Medulla oblongata (tissue), 1 donor: Measurements from ENCODE around the gene PSMD7.

Source experiments
- DNase-seq: peaks from one replicate; pipeline ENCODE4 v3.0.0-alpha.2; 2015; ENCODE audit errors: extremely low spot score

The PSMD7 gene

DNA sequence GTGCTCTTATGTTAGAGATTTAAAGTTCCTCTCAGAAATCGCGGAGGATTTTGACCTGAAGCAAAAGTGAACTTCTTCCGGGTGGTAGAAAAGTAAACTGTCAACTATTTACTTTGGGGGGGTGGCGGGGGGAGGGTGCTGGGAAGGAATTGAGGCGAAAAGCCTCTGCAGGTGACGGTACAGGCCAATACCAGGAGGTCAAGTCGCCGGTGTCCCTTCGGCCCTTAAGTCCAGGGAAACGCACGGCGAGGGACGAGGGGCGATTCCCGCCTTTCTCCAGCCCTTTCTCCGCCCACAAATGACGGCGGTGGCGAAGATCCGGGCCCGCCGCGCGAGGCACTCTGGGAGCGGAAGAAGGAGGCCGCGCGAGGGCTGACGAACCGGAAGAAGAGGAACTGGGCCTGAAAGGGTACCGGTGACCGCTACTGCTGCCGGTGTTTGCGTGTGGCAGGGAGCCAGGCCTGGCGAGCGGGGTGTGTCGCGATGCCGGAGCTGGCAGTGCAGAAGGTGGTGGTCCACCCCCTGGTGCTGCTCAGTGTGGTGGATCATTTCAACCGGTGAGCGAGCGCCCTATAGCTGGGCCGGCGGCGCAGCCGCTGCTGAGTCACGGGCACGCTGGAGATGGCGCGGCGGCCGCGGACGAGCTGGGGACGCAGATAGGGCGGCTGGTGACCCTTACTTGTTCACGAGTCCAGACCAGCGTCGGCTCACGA is at the start of gene PSMD7:
Gene PSMD7, plus strand, starts transcription at position 383 of the 713 bp plus-strand sequence. Its CDS starts 101 bp downstream, at position 484.
- DNase-seq, result peak; percentile 94

DNA sequence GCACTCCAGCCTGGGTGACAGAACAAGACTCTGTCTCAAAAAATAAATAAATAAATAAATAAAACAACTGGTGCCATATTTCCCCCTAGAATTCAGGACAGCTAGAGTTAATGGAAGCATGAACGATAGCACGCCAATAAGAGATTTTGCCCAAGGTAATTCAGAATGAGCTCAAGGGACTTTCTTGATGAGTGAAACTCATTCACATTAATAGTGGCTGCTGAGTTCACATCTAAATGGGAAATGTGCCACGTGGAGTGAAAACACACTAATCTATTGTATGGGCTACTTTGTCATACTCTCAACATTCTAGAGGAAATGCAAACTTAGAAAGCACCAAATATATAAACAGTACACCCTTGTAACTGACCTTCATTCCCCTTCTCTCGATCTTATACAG is 47.4 kb upstream of the PSMD7 start:
- peak; percentile 22 for DNase-seq

DNA sequence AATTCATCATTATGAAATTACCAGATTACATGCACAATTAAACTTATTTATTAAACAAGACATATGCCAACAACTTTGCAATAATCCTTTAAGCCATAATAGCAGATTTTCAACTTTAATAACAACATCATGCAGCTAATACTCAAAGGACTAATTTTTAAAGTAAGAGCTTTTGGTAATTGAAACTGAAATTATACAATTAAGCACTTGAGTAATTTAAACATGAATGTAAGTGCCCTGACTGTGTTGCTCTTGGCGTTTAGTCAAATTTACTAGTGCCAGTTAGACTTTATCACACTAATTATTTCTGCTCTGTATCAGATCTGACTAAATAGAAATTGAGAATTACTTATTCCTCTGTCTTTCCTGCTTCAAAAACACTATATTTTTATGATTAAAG is 46.8 kb upstream of the PSMD7 start:
- no peak for DNase-seq

DNA sequence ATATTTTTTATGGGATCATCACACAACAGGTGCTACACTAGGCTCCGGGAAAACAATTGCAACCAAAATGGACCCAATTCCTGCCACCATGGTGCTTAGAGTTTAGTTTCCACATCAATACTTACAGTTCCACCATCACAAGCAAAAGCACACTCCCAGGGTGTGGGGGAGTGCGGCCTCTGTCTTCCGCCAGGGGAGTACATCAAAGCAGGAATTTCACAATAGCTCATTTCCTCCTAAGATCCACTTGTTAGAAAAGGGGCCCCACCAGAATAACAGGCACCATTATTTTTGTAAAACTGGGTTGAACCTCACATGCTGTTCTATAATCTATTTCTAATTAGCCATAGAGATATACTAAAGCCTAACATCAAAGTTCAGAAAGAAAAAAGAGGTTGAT is 44.3 kb upstream of the PSMD7 start:
- DNase-seq, result no peak

DNA sequence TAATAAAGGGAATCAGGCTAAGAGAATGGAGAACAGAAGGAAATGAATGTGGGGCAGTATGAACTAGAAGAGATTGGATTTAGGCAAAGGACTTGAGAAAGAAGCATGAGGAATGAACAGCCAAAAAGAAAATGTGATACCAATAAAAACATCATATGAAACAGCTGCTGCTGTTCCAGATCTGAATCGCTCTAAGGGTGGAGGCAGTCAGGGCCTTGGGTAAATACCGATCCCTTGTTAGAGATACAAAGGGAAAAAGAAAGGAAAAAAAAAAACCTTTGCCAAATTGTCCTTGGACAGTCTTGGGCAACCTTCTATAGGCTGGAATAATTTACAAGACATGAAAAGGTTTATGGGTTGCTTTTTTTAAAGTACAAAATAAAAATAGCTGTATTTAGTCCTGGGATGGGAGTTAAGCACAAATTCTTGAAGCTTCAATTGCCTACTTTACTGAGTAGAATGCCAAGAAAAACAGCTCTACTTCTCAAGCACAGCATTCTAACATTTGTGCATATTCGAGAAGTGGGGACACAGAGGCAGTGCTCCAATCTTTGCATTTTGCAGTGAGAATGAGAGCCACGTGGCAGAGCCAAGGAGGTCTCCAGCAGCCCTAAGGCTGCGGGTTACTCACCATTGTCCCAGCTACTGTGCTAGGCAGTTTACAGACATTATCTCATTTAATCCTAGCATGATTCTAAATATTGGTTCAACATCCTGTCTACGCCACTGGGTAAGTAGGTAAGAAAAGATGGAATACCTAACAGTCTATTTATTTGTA is 43.3 kb upstream of the PSMD7 start:
- DNase-seq, result no peak

DNA sequence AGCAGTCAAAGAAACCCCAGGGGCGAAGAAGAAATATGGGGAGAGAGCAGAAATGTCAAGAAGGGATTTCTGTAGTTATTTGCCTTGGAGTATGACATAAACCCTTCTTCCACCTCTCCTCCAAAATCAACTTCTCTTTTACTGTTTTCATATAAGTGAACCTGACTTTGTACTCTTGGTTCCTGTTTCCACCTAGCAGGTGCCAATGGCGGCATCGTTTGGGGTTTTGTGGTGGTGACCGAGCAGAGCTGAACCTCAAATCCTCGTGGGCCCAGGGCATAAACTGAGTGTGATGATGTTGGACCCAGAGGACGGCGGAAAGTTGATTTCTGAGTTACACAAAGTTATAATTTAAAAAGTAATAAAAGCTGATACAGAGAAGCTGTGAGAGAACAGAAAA is 39.6 kb upstream of the PSMD7 start:
- no peak for DNase-seq

DNA sequence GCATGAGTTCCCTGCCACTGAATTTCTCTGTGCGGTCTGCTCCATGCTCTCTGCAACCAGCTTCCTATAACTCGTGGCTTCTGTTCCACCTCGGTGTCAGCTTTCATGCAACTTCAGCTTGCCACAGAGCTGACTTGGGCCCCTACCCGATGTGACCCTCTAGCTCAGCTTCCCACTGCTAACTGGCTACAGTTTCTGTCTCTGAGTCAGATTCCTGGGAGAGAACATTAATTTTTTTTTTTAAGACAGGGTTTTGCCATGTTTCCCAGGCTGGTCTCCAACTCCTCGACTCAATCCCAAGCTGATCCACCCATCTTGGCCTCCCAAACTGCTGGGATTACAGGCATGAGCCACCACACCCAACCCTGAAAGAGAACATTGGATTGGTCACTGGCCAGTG is 35.5 kb upstream of the PSMD7 start:
- no peak for DNase-seq

DNA sequence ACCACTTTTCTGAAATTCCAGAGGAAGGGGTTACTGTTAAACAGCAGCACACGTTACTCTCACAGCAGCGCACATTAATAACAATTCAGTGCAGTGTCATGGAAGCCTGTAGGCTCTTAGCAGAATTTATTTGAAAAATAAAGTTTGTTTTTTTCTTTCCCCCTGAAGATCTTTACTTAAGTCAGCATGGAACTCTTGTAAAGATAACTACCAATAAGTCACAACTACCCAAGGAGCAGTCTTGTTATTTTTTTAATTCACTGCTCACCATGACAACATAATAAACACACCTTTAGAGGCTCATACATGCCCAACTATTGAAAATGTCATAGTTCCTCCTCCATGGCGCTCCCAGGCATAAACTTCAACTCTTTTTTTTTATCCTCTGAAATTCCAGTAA is 31.8 kb upstream of the PSMD7 start:
- DNase-seq, result no peak

DNA sequence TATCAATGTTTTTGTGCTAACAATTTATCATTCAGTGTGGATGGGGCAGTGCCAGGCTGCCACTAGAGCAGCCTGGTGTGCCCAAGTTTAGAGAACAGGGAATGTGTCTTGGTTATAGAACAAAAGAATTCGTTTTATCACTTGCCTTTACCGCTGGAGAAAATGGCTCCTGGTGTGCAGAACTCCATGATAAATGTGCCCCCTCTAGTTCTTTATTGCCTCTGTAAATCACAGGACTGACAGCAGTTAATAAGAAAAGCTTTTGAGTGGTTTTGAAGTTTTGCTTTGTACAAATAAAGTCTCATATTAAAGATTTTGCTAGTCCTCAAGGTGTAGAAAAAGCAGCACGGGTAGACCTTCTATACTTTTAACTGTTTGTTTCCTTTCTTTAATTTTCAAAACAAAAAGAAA is 28.2 kb upstream of the PSMD7 start:
- DNase-seq, result no peak

DNA sequence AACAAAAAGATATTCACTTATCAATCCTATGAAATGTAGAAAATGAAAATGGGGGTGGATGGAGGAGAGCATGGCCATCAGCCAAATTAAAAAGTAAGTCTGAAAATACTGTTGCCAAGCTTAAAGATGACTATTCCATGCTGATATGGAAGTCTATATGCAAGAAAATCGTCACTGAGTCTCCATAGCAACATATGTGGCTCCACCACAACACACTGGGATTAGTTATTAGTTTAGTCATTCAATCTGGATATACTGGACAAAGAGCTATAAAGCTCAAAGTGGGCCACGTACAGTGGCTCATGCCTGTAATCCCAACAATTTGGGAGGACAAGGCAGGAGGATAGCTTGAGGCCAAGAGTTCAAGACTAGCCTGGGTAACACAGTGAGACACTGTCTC is 24.7 kb upstream of the PSMD7 start:
- DNase-seq, result no peak

DNA sequence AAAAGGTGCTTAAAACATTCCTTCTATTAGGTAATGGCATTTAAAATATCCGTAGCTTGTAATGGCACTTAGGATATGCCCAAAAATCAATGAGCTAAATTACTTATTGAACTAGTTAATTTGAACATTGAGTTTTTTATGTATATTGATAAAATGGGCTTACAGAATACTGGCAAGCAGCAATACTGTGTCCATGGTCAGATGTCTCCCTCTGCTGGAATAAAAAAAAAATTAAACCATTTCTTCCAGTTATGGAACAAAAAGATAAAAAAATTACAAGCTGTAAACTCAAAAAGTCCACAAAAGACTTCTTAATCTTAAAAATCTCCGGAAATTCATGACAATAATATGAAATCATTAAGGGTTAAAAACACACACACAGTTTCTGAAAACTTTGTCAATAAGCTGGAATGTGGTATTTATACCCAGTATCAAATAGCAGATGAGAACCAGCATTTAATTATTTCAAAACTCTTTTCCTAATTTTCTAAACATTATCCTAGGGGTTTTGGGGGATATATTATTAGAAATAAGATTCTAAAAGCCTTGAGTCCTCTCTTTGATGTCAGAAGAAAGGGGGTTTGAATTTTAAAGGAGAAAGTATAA is 21.5 kb upstream of the PSMD7 start:
- DNase-seq, result no peak

DNA sequence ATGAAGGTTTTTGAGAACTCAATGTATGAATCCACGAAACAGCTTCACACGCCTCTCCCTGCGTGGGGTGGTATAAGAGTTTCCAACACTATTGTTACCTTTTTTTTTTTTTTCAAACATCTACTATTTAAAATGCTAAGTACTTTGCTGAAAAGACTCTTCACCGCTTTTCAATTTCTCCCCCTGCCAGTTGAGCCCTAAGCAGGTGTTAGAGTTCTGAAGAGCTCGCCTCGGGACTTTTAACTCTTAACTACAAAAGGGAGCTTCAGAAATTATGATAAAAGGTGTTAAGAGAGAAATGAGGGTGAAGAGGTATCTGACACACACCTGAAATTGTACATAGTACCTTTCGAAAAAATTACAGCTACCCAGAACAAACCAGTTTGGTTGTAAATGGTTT is 20.9 kb upstream of the PSMD7 start:
- DNase-seq, result no peak

DNA sequence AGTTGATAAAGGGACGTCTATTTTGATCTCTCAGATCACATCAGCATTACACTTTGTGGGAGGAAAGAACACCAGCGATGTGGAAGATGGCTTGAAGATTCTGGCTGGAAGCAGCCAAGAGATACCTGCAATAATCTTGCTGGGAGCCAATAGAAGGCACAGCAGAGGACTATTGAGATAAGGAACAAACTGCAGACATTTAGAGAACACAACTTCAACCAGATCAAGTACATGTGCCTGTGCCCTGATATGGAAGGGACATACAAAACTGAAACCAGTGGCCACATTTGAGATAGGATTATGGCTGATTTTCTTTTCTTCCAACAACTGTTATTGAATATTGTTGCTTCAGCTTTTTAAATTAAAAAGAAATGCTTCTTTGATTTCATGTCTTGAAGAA is 18.6 kb upstream of the PSMD7 start:
- no peak for DNase-seq

DNA sequence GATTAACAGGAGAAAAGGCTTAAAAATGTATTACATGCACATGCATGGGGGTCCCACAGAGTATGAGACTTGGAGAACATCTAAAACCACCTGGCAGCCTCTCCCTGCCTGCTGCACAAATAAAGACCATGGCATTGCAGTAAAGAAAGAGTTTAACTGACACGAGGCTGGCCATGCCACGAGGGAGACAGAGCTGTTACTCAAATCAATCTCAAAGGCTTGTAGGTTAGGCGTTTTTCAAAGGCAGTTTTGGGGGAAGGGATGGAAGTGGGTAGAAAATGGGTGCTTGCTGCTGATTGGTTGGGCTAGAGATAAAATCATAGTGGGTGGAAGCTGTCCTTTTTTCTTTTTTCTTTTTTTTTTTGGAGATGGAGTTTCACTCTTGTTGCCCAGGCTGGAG is 17.3 kb upstream of the PSMD7 start:
- DNase-seq, result no peak

DNA sequence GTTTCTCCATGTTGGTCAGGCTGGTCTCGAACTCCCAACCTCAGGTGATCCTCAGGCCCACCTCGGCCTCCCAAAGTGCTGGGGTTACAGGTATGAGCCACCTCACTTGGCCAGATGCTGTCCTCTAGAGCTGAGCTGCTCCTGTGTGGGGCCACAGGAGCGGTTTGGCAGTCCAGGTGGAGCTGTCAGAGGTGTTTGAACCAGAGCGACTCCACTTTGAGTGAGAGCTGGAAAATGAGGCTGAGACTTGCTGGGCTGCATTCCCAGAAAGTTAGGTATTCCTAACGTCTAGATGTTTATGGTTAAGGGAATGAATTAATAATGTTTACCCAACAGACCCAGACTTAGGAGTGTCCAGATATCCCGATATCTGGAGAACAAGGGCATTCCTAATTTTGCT is 16.8 kb upstream of the PSMD7 start:
- no peak for DNase-seq

DNA sequence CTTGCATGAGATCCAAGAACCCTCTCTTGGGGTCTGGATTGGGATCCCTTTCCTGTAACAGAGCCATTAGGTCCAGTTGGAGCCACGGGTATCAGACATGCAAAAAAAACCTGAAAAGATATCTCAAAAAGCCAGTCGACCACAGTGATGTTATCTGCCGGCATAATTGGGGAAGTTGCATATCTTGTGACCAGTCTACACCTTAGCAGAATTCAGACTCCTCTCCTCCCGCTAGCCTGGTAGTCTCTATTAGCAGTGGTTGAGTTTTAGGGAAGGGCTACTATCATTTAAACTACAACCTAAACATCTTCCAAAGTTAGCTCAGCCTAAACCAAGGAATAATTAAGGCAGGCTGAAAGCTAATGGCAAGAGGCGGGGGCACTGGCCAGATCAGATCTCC is 16.2 kb upstream of the PSMD7 start:
- no peak for DNase-seq

DNA sequence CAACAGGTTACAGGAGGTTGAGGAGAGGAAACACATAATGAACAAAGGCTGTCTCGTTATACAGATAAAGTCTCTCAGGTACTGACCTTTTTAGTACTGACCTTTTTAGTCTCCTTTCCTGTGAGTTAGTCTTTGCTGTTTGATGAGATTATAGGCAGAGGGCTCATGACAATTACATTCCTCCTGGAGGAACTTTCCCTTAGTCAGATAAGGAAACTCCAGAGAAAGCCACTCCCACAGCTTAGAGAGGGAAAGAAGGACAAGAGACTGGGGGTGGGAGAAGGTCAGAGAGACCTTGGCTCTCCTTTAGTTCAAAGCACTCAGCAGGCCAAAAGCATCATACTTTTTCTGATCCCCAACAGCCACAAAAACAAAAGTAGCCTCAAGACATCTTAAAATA is 15.3 kb upstream of the PSMD7 start:
- no peak for DNase-seq

DNA sequence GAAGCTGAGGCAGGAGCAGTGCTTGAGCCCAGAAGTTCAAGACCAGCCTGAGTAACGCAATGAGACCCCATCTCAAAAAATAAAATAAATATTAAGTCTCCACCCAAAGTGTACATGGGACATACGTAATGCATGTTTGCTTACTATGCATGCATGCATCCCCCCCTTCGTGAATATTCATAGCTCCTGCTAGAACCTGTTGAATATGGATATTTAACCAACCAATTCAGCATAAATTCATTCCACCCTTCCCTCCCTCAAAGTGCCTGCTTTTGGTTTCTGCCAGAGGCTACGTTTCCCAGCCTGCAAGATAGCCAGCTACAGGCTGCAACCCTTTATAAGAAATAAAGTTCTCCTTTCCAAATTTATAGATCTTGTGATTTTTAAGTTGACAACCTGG is 12.9 kb upstream of the PSMD7 start:
- DNase-seq, result no peak

DNA sequence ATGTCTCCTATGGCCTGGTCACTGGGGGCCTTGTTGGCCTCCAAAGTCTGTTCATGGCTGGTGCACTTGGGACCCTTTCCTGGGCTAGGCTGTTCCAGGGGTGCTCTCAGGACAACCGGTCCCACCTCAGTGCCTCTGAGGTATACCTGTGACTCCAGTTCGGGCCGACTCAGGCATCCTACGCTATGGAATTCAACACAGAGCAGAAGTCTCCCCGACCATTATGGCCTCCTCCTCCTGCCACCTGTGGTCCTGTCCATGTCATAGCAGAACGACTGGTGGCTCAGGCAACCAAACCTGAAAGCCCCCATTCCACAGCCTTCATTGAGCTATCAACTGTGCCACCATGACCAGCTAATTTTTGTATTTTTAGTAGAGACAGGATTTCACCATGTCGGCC is 8.5 kb upstream of the PSMD7 start:
- no peak for DNase-seq

DNA sequence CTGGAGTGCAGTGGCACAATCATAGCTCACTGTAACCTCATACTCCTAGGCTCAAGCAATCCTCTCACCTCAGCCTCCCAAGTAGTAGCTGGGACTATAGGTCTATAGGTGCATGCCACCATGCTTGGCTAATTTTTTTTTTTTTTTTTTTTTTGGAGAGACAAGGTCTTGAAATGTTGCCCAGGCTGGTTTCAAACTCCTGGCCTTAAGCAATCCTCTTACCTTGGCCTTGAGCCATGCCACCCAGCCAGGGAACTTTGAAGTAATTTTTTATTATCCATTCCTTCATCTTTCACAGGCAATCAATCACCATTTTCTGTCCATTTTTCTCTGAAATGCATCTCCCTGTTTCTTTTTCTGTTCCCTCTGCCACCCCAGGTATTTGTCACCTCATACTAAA is 6.3 kb upstream of the PSMD7 start:
- no peak for DNase-seq

DNA sequence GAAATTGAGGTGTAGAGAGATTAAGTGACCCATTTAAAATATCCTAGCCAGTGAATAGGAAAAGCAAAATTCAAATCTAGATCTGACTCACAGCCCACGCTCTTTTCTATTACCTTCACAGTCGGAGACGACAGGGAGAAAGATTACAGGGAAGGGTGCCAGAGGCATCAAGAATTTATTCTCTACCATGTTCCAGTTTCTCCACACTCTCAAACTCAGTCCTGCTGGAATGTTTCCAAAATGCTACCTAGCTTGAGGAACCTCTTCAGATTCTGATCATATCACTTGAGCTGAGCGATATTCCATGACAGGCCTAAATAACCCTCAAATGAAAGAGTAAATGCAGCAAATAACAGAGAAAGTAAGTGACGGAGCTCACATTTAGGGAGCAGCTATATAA is 5.4 kb upstream of the PSMD7 start:
- no peak for DNase-seq

DNA sequence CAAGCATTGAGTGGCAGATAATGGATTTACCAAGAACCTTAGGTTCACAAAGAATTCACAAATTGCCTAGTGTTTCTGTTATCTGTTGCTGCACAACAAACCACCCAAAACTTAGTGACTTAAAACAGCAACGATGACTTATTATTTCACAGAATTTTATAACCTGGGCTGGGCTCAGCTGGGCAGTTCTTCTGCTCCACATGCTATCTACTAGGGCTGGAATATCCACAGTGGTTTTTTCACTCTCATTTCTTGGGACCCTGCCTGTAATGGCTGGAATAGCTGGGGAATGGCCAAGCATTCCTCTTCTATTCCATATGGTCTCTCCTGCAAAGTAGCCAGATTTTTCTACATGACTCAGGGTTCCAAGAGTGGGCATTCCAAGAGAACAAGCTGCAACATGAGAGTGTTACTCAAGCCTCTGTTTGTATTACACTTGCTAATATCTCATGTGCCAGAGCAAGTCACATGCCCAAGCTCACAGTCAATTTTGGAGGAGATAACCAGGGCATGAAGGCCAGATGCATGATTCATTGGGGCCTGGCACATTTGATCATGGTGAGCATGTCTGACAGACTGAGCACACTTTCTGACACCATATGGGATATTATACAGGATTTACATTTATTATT is 4.9 kb upstream of the PSMD7 start:
- DNase-seq, result no peak

DNA sequence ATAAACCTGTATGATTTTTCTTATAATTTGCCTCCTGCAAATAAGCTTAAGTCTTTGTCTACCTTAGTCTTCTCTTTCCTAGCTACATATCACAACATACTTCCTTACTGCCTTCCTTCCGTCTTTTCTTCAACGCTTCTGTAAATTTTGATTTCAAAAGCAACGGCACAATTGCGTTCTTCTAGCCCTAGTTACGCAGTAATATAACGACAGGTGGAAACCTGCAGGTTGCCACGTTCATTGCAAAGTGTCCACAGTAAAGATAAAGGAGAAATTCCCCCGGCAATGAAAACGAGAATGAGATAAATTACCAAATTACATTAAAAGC is 546 bp upstream of the PSMD7 start:
- DNase-seq, result no peak
